Smooth muscle cell (in vitro differentiated cells): ENCODE data around the gene ACSBG1. TPM values are rescaled to one million over a fixed set of nuclear protein-coding genes. Genes with fewer than 3 reads are reported as not detected.

Source experiments
- DNase-seq: peaks from one replicate; lab custom pipeline; 2025; ENCODE audit not compliant: unreplicated experiment; lab: John Stamatoyannopoulos, UW
- H2AFZ ChIP-seq: fragments of 200-600 bp; sonication (generic); 2 replicates; pipeline ENCODE4 v1.6.0; 2016; ENCODE audit warnings: antibody characterized with exemption, low read depth, mild to moderate bottlenecking
- H3F3A ChIP-seq: fragments of 200-600 bp; sonication (generic); 2 replicates; pipeline ENCODE4 v1.6.0; 2017; ENCODE audit warnings: antibody characterized with exemption, low read depth
- H3K27ac ChIP-seq: fragments of 200-600 bp; sonication (generic); 2 replicates; pipeline ENCODE4 v1.5.1; 2016; ENCODE audit warnings: low read depth, mild to moderate bottlenecking
- H3K27me3 ChIP-seq: fragments of 200-600 bp; sonication (generic); 2 replicates; pipeline ENCODE4 v1.6.1; 2016; ENCODE audit warnings: low read depth, mild to moderate bottlenecking
- H3K36me3 ChIP-seq: fragments of 200-600 bp; sonication (generic); 2 replicates; pipeline ENCODE4 v1.5.1; 2016; ENCODE audit warnings: low read depth
- H3K4me1 ChIP-seq: fragments of 200-600 bp; sonication (generic); 2 replicates; pipeline ENCODE4 v1.5.1; 2016; ENCODE audit warnings: low read depth
- H3K4me2 ChIP-seq: fragments of 200-600 bp; sonication (generic); 2 replicates; pipeline ENCODE4 v1.6.0; 2016; ENCODE audit warnings: mild to moderate bottlenecking
- H3K4me3 ChIP-seq: fragments of 200-600 bp; sonication (generic); 2 replicates; pipeline ENCODE4 v1.5.1; 2016; ENCODE audit warnings: mild to moderate bottlenecking
- H3K79me2 ChIP-seq: fragments of 200-600 bp; sonication (generic); 2 replicates; pipeline ENCODE4 v1.6.0; 2016; ENCODE audit warnings: low read depth, mild to moderate bottlenecking
- H3K9ac ChIP-seq: fragments of 200-600 bp; sonication (generic); 2 replicates; pipeline ENCODE4 v1.6.0; 2016; ENCODE audit warnings: low read depth
- H3K9me3 ChIP-seq: fragments of 200-600 bp; sonication (generic); replicated peaks from 2 replicates; pipeline ENCODE4 v1.5.1; 2016; ENCODE audit warnings: low read depth
- H4K20me1 ChIP-seq: fragments of 200-600 bp; sonication (generic); 2 replicates; pipeline ENCODE4 v1.6.0; 2016; ENCODE audit warnings: low read depth
- CTCF ChIP-seq: fragments of 200-600 bp; sonication (generic); IDR thresholded peaks from 2 replicates; pipeline ENCODE4 v1.5.1; 2017; ENCODE audit warnings: borderline replicate concordance, mild to moderate bottlenecking, antibody characterized with exemption; ENCODE audit not compliant: insufficient read depth, poor library complexity, severe bottlenecking
- WGBS: methylation state at CpG from one replicate; pipeline ENCODE4 v1.1.7; 2016; ENCODE audit warnings: low lambda C conversion rate; 5-methylcytosine and 5-hydroxymethylcytosine counted together
- polyA plus RNA-seq: library from polyadenylated mRNA; unstranded; fragments of >200 nt; fragmentation: Nextera tagmentation; extraction: Ambion mirVana; gene quantifications from 2 replicates; pipeline ENCODE4 v1.2.1, GENCODE V29; 2016
- total RNA-seq: library from RNA; depleted of rRNA; stranded (reverse); fragments of >200 nt; gene quantifications from 2 replicates; pipeline ENCODE4 v1.2.3, GENCODE V29; 2014

ACSBG1 gene
- total and polyA plus RNA-seq, 2 experiments from 2014 or later: under 0.01 to 0.22 TPM

GRCh38 chr15:78225783-78226541 lies 8.4 kb downstream of the ACSBG1 start:
- Histone ChIP-seq H4K20me1 (no peaks in the 10 kb centered on the region), H3K27me3 (no peaks in the 10 kb centered on the region), H3K9ac (no peak overlapping the region), H3K4me2 (no peak overlapping the region), H3K4me1 (no peaks in the 10 kb centered on the region), H2AFZ (no peak overlapping the region), H3K27ac (no peak overlapping the region), H3F3A (no peaks in the 10 kb centered on the region), H3K79me2 (no peaks in the 10 kb centered on the region), H3K36me3 (no peaks in the 10 kb centered on the region), H3K9me3 (no peaks in the 10 kb centered on the region), H3K4me3 (no peak overlapping the region)
- DNase-seq: no peak
- TF ChIP-seq CTCF: no peak
- 95% methylated on average over 3 of the region's 3 CpGs for WGBS

- WGBS: 83% methylated on average over 2 of the region's 2 CpGs
- H3K4me3 ChIP-seq: no peak overlapping the region
- peak overlapping the region; percentile 20 for H2AFZ ChIP-seq
These were observed 10.3 kb downstream of the ACSBG1 start for GRCh38 chr15:78224023-78224411.

GRCh38 chr15:78223396-78224022 lies 10.9 kb downstream of the ACSBG1 start:
- Histone ChIP-seq H3K36me3 (no peaks in the 10 kb centered on the region), H3K4me1 (no peaks in the 10 kb centered on the region), H3F3A (no peaks in the 10 kb centered on the region), H3K4me3 (no peak overlapping the region), H3K9me3 (no peaks in the 10 kb centered on the region), H3K4me2 (peak overlapping the region; percentile 34), H4K20me1 (no peaks in the 10 kb centered on the region), H3K9ac (no peak overlapping the region), H3K27me3 (no peaks in the 10 kb centered on the region), H3K27ac (peak overlapping the region; percentile 58), H3K79me2 (no peaks in the 10 kb centered on the region), H2AFZ (peak overlapping the region; percentile 20)
- no peak for TF ChIP-seq CTCF
- DNase-seq: no peak
- 26% methylated on average over 4 of the region's 4 CpGs for WGBS

More at GRCh38 chr15:78224023-78224411, 10.3 kb downstream of the ACSBG1 start:
- Histone ChIP-seq H3K27me3 (no peaks in the 10 kb centered on the region), H3F3A (no peaks in the 10 kb centered on the region), H3K9ac (no peak overlapping the region), H3K4me2 (peak overlapping the region; percentile 34), H3K9me3 (no peaks in the 10 kb centered on the region), H3K4me1 (no peaks in the 10 kb centered on the region), H4K20me1 (no peaks in the 10 kb centered on the region), H3K27ac (peak overlapping the region; percentile 58), H3K36me3 (no peaks in the 10 kb centered on the region), H3K79me2 (no peaks in the 10 kb centered on the region)
- no peak for DNase-seq
- TF ChIP-seq CTCF: no peak
